PC-3 (cell line): ENCODE measurements around the gene ACP1. TPM values are rescaled to one million over a fixed set of nuclear protein-coding genes. Genes with fewer than 3 reads are reported as not detected.
A peak's percentile ranks its signal among the peaks of the same experiment; 100 is the strongest.

ENCODE experiments used
- ATAC-seq: fragments of 200-7000 bp; cut with Tn5 transposase; 2 replicates; pipeline ENCODE4 v1.9.1; 2020; ENCODE audit warnings: mild to moderate bottlenecking, moderate library complexity
- BruUV-seq: library from RNA; stranded (reverse); fragments of 400-500 nt; replicated peaks from 2 replicates; lab custom pipeline; 2021; lab: Mats Ljungman, UMichigan
- CTCF ChIA-PET: fragments of 300-600 bp; sonication (Branson Sonifier 250); formaldehyde crosslinking; loops from one replicate; lab custom pipeline; 2022; ENCODE audit warnings: antibody characterized with exemption; lab: Charles Lee
- POLR2A ChIA-PET: fragments of 300-600 bp; sonication (Branson Sonifier 250); formaldehyde crosslinking; loops from one replicate; lab custom pipeline; 2022; ENCODE audit warnings: antibody characterized with exemption; ENCODE audit not compliant: unreplicated experiment; lab: Charles Lee
- DNase-seq: peaks from one replicate; pipeline ENCODE4 v3.0.0-alpha.2; 2015
- H2AFZ ChIP-seq: fragments of 300-600 bp; sonication (generic); 2 replicates; pipeline ENCODE4 v1.6.0; 2016; ENCODE audit warnings: antibody characterized with exemption, low read length
- H3F3A ChIP-seq: fragments of 300-600 bp; sonication (generic); one replicate; pipeline ENCODE4 v1.6.0; 2017; ENCODE audit warnings: antibody characterized with exemption, low read length, control low read depth, mild to moderate bottlenecking; ENCODE audit not compliant: unreplicated experiment
- H3K27ac ChIP-seq: fragments of 300-600 bp; sonication (generic); 2 replicates; pipeline ENCODE4 v1.5.1; 2016; ENCODE audit warnings: mild to moderate bottlenecking, low read length
- H3K27me3 ChIP-seq: fragments of 300-600 bp; sonication (generic); 2 replicates; pipeline ENCODE4 v1.6.1; 2016; ENCODE audit warnings: low read length, mixed read lengths
- H3K36me3 ChIP-seq: fragments of 300-600 bp; sonication (generic); 2 replicates; pipeline ENCODE4 v1.6.1; 2016; ENCODE audit warnings: low read depth, mixed run types, low read length, mixed read lengths
- H3K4me1 ChIP-seq: fragments of 300-600 bp; sonication (generic); 2 replicates; pipeline ENCODE4 v1.5.1; 2016; ENCODE audit warnings: low read length; ENCODE audit not compliant: insufficient read depth
- H3K4me2 ChIP-seq: fragments of 300-600 bp; sonication (generic); 2 replicates; pipeline ENCODE4 v1.6.0; 2016; ENCODE audit warnings: low read length
- H3K4me3 ChIP-seq: fragments of 300-600 bp; sonication (generic); 2 replicates; pipeline ENCODE4 v1.5.1; 2016; ENCODE audit warnings: mild to moderate bottlenecking, low read length, mixed read lengths
- H3K79me2 ChIP-seq: fragments of 300-600 bp; sonication (generic); 2 replicates; pipeline ENCODE4 v1.6.1; 2017; ENCODE audit warnings: low read length, mixed read lengths
- H3K9ac ChIP-seq: fragments of 300-600 bp; sonication (generic); 2 replicates; pipeline ENCODE4 v1.6.0; 2016; ENCODE audit warnings: mild to moderate bottlenecking, low read length
- H3K9me2 ChIP-seq: fragments of 300-600 bp; sonication (generic); replicated peaks from 2 replicates; pipeline ENCODE4 v1.6.1; 2016; ENCODE audit warnings: mixed run types, low read length, mixed read lengths
- H3K9me3 ChIP-seq: fragments of 300-600 bp; sonication (generic); 2 replicates; pipeline ENCODE4 v1.6.1; 2016; ENCODE audit warnings: low read length, mixed read lengths
- H4K20me1 ChIP-seq: fragments of 300-600 bp; sonication (generic); 2 replicates; pipeline ENCODE4 v1.6.1; 2016; ENCODE audit warnings: low read length, mixed read lengths
- CTCF ChIP-seq: fragments of 300-600 bp; sonication (generic); conservative IDR thresholded peaks from 2 replicates; pipeline ENCODE4 v1.5.1; 2017; ENCODE audit warnings: antibody characterized with exemption, low read depth, mild to moderate bottlenecking, low read length
- EZH2 ChIP-seq: fragments of 300-600 bp; sonication (generic); IDR thresholded peaks from one replicate; pipeline ENCODE4 v1.6.1; 2017; ENCODE audit warnings: antibody characterized with exemption, mild to moderate bottlenecking, low read length; ENCODE audit not compliant: unreplicated experiment
- EZH2phosphoT487 ChIP-seq: fragments of 300-600 bp; sonication (generic); IDR thresholded peaks from 2 replicates; pipeline ENCODE4 v1.6.1; 2018; ENCODE audit warnings: mild to moderate bottlenecking, antibody characterized with exemption, low read length, borderline replicate concordance
- intact Hi-C: fragments of 100-400 bp; cut with micrococcal nuclease; formaldehyde crosslinking; loops from 2 replicates; pipeline ENCODE4 v1.9.0; 2023
- total RNA-seq: library from RNA; depleted of rRNA; stranded (reverse); fragments of >200 nt; gene quantifications from 2 replicates; pipeline ENCODE4 v1.2.3, GENCODE V29; 2014

The ACP1 gene
- total RNA-seq, 1 experiment from 2014 or later = 149 TPM

- Histone ChIP-seq H3K36me3 (peaks cover 48% of the 10 kb centered on the region), H3F3A (no peaks in the 10 kb centered on the region), H3K4me3 (no peak overlapping the region), H2AFZ (no peak overlapping the region), H3K9ac (no peak overlapping the region), H4K20me1 (peaks cover 68% of the 10 kb centered on the region), H3K27me3 (no peaks in the 10 kb centered on the region), H3K27ac (no peak overlapping the region), H3K4me2 (no peak overlapping the region), H3K4me1 (peaks cover 4% of the 10 kb centered on the region), H3K9me3 (no peaks in the 10 kb centered on the region), H3K9me2 (no peaks in the 10 kb centered on the region), H3K79me2 (peaks cover 94% of the 10 kb centered on the region)
- ATAC-seq (no peak), DNase-seq (no peak)
- ChIA-PET POLR2A (no interaction called here), CTCF (no interaction called here)
- intact Hi-C loops = no loop called here
- no TSS peak for BruUV-seq
- TF ChIP-seq EZH2 = no peak
- no peak for TF ChIP-seq CTCF
- no peak for TF ChIP-seq EZH2phosphoT487
Measured at GRCh38 chr2:271917-272316, 7.2 kb downstream of the ACP1 start.

- Histone ChIP-seq H3K4me2 (no peak overlapping the region), H3F3A (no peaks in the 10 kb centered on the region), H3K9me2 (no peaks in the 10 kb centered on the region), H3K79me2 (peaks cover 80% of the 10 kb centered on the region), H4K20me1 (peaks cover 54% of the 10 kb centered on the region), H3K4me1 (no peaks in the 10 kb centered on the region; the same call in 1 of the 2 replicates), H3K9ac (no peak overlapping the region), H2AFZ (no peak overlapping the region), H3K27me3 (no peaks in the 10 kb centered on the region), H3K27ac (no peak overlapping the region), H3K4me3 (no peak overlapping the region), H3K9me3 (no peaks in the 10 kb centered on the region), H3K36me3 (peaks cover 62% of the 10 kb centered on the region)
- no peak for ATAC-seq
- BruUV-seq = no TSS peak
- intact Hi-C loops = no loop called here
- no peak for DNase-seq
- POLR2A ChIA-PET = no interaction called here
- no peak for TF ChIP-seq EZH2phosphoT487
- TF ChIP-seq CTCF = no peak
- TF ChIP-seq EZH2 = no peak
- CTCF ChIA-PET = no interaction called here
Measured at GRCh38 chr2:273333-273732, 8.6 kb downstream of the ACP1 start.

GRCh38 chr2:274503-274902, 9.8 kb downstream of the ACP1 start:
- H3K4me3 ChIP-seq = no peak overlapping the region
- H3K9ac ChIP-seq = no peak overlapping the region
- BruUV-seq = no TSS peak
- H3K79me2 ChIP-seq = peaks cover 68% of the 10 kb centered on the region
- no peak; the same call in 1 of the 2 replicates for ATAC-seq
- H3K4me1 ChIP-seq = no peaks in the 10 kb centered on the region
- H3K27ac ChIP-seq = no peak overlapping the region
- no peak overlapping the region for H2AFZ ChIP-seq
- intact Hi-C loops = no loop called here
- H3K27me3 ChIP-seq = no peaks in the 10 kb centered on the region
- TF ChIP-seq EZH2 (no peak), CTCF (peak; percentile 54), EZH2phosphoT487 (no peak)
- peaks cover 42% of the 10 kb centered on the region for H4K20me1 ChIP-seq
- H3K9me3 ChIP-seq = no peaks in the 10 kb centered on the region
- H3K9me2 ChIP-seq = no peaks in the 10 kb centered on the region
- H3K4me2 ChIP-seq = no peak overlapping the region
- ChIA-PET POLR2A (no interaction called here), CTCF (interaction anchor here (0.6 kb wide), 1 partner anchor 105 kb away, joined by 3 read pairs; no protein-coding TSS in a partner anchor)
- H3K36me3 ChIP-seq = peaks cover 73% of the 10 kb centered on the region
- no peak for DNase-seq
- no peaks in the 10 kb centered on the region for H3F3A ChIP-seq
